Calu3 (cell line): Measurements from ENCODE around the gene C1QTNF1. TPM values are rescaled to one million over a fixed set of nuclear protein-coding genes. Genes with fewer than 3 reads are reported as not detected.

Experiments
- BruUV-seq: library from RNA; stranded (reverse); fragments of 400-500 nt; replicated peaks from 2 replicates; lab custom pipeline; 2021; lab: Mats Ljungman, UMichigan
- CTCF ChIA-PET: fragments of 300-600 bp; sonication (Branson Sonifier 250); formaldehyde crosslinking; loops from one replicate; lab custom pipeline; 2022; ENCODE audit warnings: antibody characterized with exemption; lab: Charles Lee
- DNase-seq: peaks from one replicate; pipeline ENCODE4 v3.0.0; 2022
- H3K27ac Mint-ChIP-seq: one replicate; pipeline ENCODE4 v1.8.0; 2022; ENCODE audit warnings: mixed read lengths; ENCODE audit not compliant: unreplicated experiment
- H3K27me3 Mint-ChIP-seq: one replicate; pipeline ENCODE4 v1.8.0; 2022; ENCODE audit warnings: mixed read lengths; ENCODE audit not compliant: unreplicated experiment
- H3K36me3 Mint-ChIP-seq: one replicate; pipeline ENCODE4 v1.8.0; 2022; ENCODE audit warnings: mild to moderate bottlenecking, moderate library complexity, mixed read lengths; ENCODE audit not compliant: insufficient read depth, unreplicated experiment
- H3K4me1 Mint-ChIP-seq: one replicate; pipeline ENCODE4 v1.8.0; 2022; ENCODE audit warnings: mild to moderate bottlenecking, low read depth, mixed read lengths; ENCODE audit not compliant: unreplicated experiment
- H3K4me3 Mint-ChIP-seq: one replicate; pipeline ENCODE4 v1.8.0; 2022; ENCODE audit warnings: mild to moderate bottlenecking, low read depth, moderate library complexity, mixed read lengths; ENCODE audit not compliant: unreplicated experiment
- H3K9me3 Mint-ChIP-seq: one replicate; pipeline ENCODE4 v1.8.0; 2022; ENCODE audit warnings: low read depth, mixed read lengths; ENCODE audit not compliant: unreplicated experiment
- CTCF ChIP-seq: fragments of 200-600 bp; IDR thresholded peaks from one replicate; pipeline ENCODE4 v1.8.0; 2022; ENCODE audit warnings: antibody characterized with exemption; ENCODE audit not compliant: unreplicated experiment
- intact Hi-C: fragments of 100-400 bp; cut with micrococcal nuclease; formaldehyde crosslinking; loops from one replicate; pipeline ENCODE4 v1.10.0; 2022; ENCODE audit not compliant: unreplicated experiment
- total RNA-seq: library from RNA; stranded (reverse); gene quantifications from 2 replicates; pipeline ENCODE4 v1.2.3, GENCODE V29; 2022

The C1QTNF1 gene
- total RNA-seq, 1 experiment from 2014 or later = 3.3 TPM

- CTCF ChIA-PET = no interaction called here
- Mint-ChIP-seq H3K27me3 (no peaks in the 10 kb centered on the region), H3K9me3 (no peaks in the 10 kb centered on the region), H3K36me3 (peaks cover 40% of the 10 kb centered on the region), H3K27ac (no peak overlapping the region), H3K4me1 (peaks cover 17% of the 10 kb centered on the region), H3K4me3 (no peak overlapping the region)
- no TSS peak for BruUV-seq
- intact Hi-C loops = no loop called here
- no peak for DNase-seq
- TF ChIP-seq CTCF = no peak
Observed at GRCh38 chr17:78981010-78981888, 42.7 kb upstream of the C1QTNF1 start.

GRCh38 chr17:78985395-78985794 lies 38.6 kb upstream of the C1QTNF1 start:
- peaks cover 32% of the 10 kb centered on the region for H3K36me3 Mint-ChIP-seq
- intact Hi-C loops = no loop called here
- CTCF ChIA-PET = no interaction called here
- DNase-seq = no peak
- BruUV-seq = no TSS peak
- no peaks in the 10 kb centered on the region for H3K27me3 Mint-ChIP-seq
- no peaks in the 10 kb centered on the region for H3K9me3 Mint-ChIP-seq
- no peak overlapping the region for H3K4me3 Mint-ChIP-seq
- H3K4me1 Mint-ChIP-seq = peaks cover 27% of the 10 kb centered on the region
- no peak overlapping the region for H3K27ac Mint-ChIP-seq
- TF ChIP-seq CTCF = no peak

GRCh38 chr17:78986048-78986648 lies 37.8 kb upstream of the C1QTNF1 start:
- Mint-ChIP-seq H3K9me3 (no peaks in the 10 kb centered on the region), H3K4me3 (peak overlapping the region; percentile 42), H3K27me3 (no peaks in the 10 kb centered on the region), H3K36me3 (peaks cover 40% of the 10 kb centered on the region), H3K4me1 (peaks cover 27% of the 10 kb centered on the region), H3K27ac (peak overlapping the region; percentile 76)
- CTCF ChIA-PET = interaction anchor here (0.8 kb wide), 1 partner anchor 50 kb away, joined by 3 read pairs; no protein-coding TSS in a partner anchor
- TF ChIP-seq CTCF = no peak
- no peak for DNase-seq
- no TSS peak for BruUV-seq
- intact Hi-C loops = loop anchor here (2.0 kb wide), 1 partner anchor 57 kb away; no protein-coding TSS in a partner anchor

GRCh38 chr17:78986649-78987328 lies 37.2 kb upstream of the C1QTNF1 start:
- Mint-ChIP-seq H3K4me1 (peaks cover 27% of the 10 kb centered on the region), H3K4me3 (peak overlapping the region; percentile 42), H3K27me3 (no peaks in the 10 kb centered on the region), H3K36me3 (peaks cover 46% of the 10 kb centered on the region), H3K9me3 (no peaks in the 10 kb centered on the region), H3K27ac (peak overlapping the region; percentile 76)
- TF ChIP-seq CTCF = no peak
- DNase-seq = peak; percentile 35
- BruUV-seq = TSS peak; percentile 22
- CTCF ChIA-PET = interaction anchor here (0.6 to 1.3 kb wide), 3 partner anchors 50 to 403 kb away, joined by 3 read pairs; no protein-coding TSS in a partner anchor
- intact Hi-C loops = loop anchor here (1.0 to 2.0 kb wide), 2 partner anchors 10 to 56 kb away; no protein-coding TSS in a partner anchor
